A549 (cell line): Measurements from ENCODE around the gene C8A. TPM values are rescaled to one million over a fixed set of nuclear protein-coding genes. Genes with fewer than 3 reads are reported as not detected.

ENCODE experiments used
- ATAC-seq, 2 experiments: fragments of 200-7000 bp in 1 of 2; fragments of >200 bp in 1 of 2; cut with Nextera tagmentation in 1 of 2; cut with Tn5 transposase in 1 of 2; 3 replicates each; pipeline versions ENCODE4 v1.8.0 to v1.9.1; 2018 to 2020; ENCODE audit warnings: mild to moderate bottlenecking in 1 of 2, moderate library complexity in 1 of 2
- CTCF ChIA-PET: fragments of 300-600 bp; sonication (Branson Sonifier 250); formaldehyde crosslinking; extraction: SDS; loops from one replicate; lab custom pipeline; 2021; ENCODE audit warnings: antibody characterized with exemption, inconsistent platforms; lab: Yijun Ruan, JAX
- POLR2A ChIA-PET: fragments of 350-600 bp; formaldehyde crosslinking; extraction: SDS; loops from one replicate; lab custom pipeline; 2021; ENCODE audit warnings: antibody characterized with exemption, inconsistent platforms; lab: Yijun Ruan, JAX
- DNase-seq, 2 experiments: peaks; one replicate each; pipeline versions ENCODE4 v3.0.0 to v3.0.0-alpha.2; 2011 to 2016; ENCODE audit warnings: low read depth in 1 of 2, low spot score in 1 of 2
- FAIRE-seq: peaks from 2 replicates; lab custom pipeline; 2011; peaks lifted over from hg19 to GRCh38; lab: Jason Lieb, UNC
- H3K27ac ChIP-seq, 2 experiments: fragments of >200 bp; sonication (Bioruptor Twin); formaldehyde crosslinking; 3 replicates each; pipeline ENCODE4 v1.5.1; 2016 to 2017
- H3K4me1 ChIP-seq: fragments of >200 bp; sonication (Bioruptor Twin); formaldehyde crosslinking; 3 replicates; pipeline ENCODE4 v1.6.1; 2016
- H3K4me2 ChIP-seq: fragments of >200 bp; sonication (Bioruptor Twin); formaldehyde crosslinking; 3 replicates; pipeline ENCODE4 v1.6.1; 2016
- H3K4me3 ChIP-seq: fragments of >200 bp; sonication (Bioruptor Twin); formaldehyde crosslinking; 3 replicates; pipeline ENCODE4 v1.5.1; 2016
- H3K9me3 ChIP-seq: fragments of >200 bp; sonication (Bioruptor Twin); formaldehyde crosslinking; 3 replicates; pipeline ENCODE4 v1.6.1; 2016
- CBX2 ChIP-seq: fragments of 200-600 bp; sonication (generic); IDR thresholded peaks from 2 replicates; pipeline ENCODE4 v1.6.1; 2016; ENCODE audit warnings: low read depth, mild to moderate bottlenecking, borderline replicate concordance
- CHD4 ChIP-seq: fragments of 200-600 bp; sonication (generic); IDR thresholded peaks from 2 replicates; pipeline ENCODE4 v1.6.1; 2016; ENCODE audit warnings: antibody characterized with exemption, mild to moderate bottlenecking, borderline replicate concordance
- E2F6 ChIP-seq: IDR thresholded peaks from 2 replicates; pipeline ENCODE4 v1.6.1; 2012; ENCODE audit warnings: low read depth, borderline replicate concordance
- EHF ChIP-seq: fragments of 250-450 bp; sonication (Bioruptor Pico); IDR thresholded peaks from 2 replicates; pipeline ENCODE4 v1.5.0; 2020; ENCODE audit warnings: mild to moderate bottlenecking
- EHMT2 ChIP-seq: fragments of 200-600 bp; sonication (generic); IDR thresholded peaks from 2 replicates; pipeline ENCODE4 v1.6.1; 2016; ENCODE audit warnings: antibody characterized with exemption, low read depth, mild to moderate bottlenecking, moderate library complexity
- ELK1 ChIP-seq: fragments of 150-350 bp; IDR thresholded peaks from 2 replicates; pipeline ENCODE4 v1.6.1; 2014; ENCODE audit warnings: low read depth, mild to moderate bottlenecking, low read length
- ESRRA ChIP-seq: fragments of 150-350 bp; IDR thresholded peaks from 2 replicates; pipeline ENCODE4 v1.6.1; 2014; ENCODE audit warnings: mild to moderate bottlenecking, low read length, borderline replicate concordance
- FOSB ChIP-seq: fragments of 250-450 bp; sonication (Bioruptor Pico); IDR thresholded peaks from 2 replicates; pipeline ENCODE4 v1.5.0; 2020; ENCODE audit warnings: mild to moderate bottlenecking, moderate library complexity
- FOSL2 ChIP-seq, 2 experiments: fragments of 450-650 bp in 1 of 2; fragments of >200 bp in 1 of 2; sonication (Bioruptor Twin) in 1 of 2; formaldehyde crosslinking; IDR thresholded peaks; 2 replicates each; pipeline versions ENCODE4 v1.5.0 to v1.6.1; 2016 to 2020; ENCODE audit warnings: mild to moderate bottlenecking in 1 of 2, moderate library complexity in 1 of 2
- HOXB13 ChIP-seq: fragments of 250-450 bp; sonication (Bioruptor Pico); IDR thresholded peaks from 2 replicates; pipeline ENCODE4 v1.5.0; 2020; ENCODE audit warnings: low read depth, mild to moderate bottlenecking, moderate library complexity
- JUN ChIP-seq, 2 experiments: fragments of >200 bp; sonication (Bioruptor Twin); formaldehyde crosslinking; IDR thresholded peaks; 2 replicates in 1 of 2; 3 replicates in 1 of 2; pipeline ENCODE4 v1.6.1; 2016 to 2017
- MAFK ChIP-seq: fragments of 450-650 bp; IDR thresholded peaks from 2 replicates; pipeline ENCODE4 v1.6.1; 2014; ENCODE audit not compliant: partially characterized antibody
- MAZ ChIP-seq: fragments of 150-350 bp; IDR thresholded peaks from 2 replicates; pipeline ENCODE4 v1.6.1; 2014; ENCODE audit warnings: antibody characterized with exemption, low read depth, low read length, borderline replicate concordance
- NFE2L2 ChIP-seq: fragments of 150-350 bp; conservative IDR thresholded peaks from 2 replicates; pipeline ENCODE4 v1.6.1; 2014; ENCODE audit warnings: low read length
- NPAS2 ChIP-seq: fragments of 250-450 bp; sonication (Bioruptor Pico); IDR thresholded peaks from 2 replicates; pipeline ENCODE4 v1.8.0; 2022; ENCODE audit warnings: mild to moderate bottlenecking, moderate library complexity, borderline replicate concordance
- NR3C1 ChIP-seq: fragments of >200 bp; sonication (Bioruptor Twin); formaldehyde crosslinking; IDR thresholded peaks from 3 replicates; pipeline ENCODE4 v1.6.1; 2017
- PBX3 ChIP-seq: IDR thresholded peaks from 2 replicates; pipeline ENCODE4 v1.6.1; 2012
- PHF8 ChIP-seq: fragments of 200-600 bp; sonication (generic); IDR thresholded peaks from 2 replicates; pipeline ENCODE4 v1.6.1; 2016; ENCODE audit warnings: low read depth, mild to moderate bottlenecking, antibody characterized with exemption, moderate library complexity, borderline replicate concordance
- RAD21 ChIP-seq, 2 experiments: fragments of >200 bp in 1 of 2; sonication (Bioruptor Twin) in 1 of 2; formaldehyde crosslinking in 1 of 2; IDR thresholded peaks in 1 of 2; conservative IDR thresholded peaks in 1 of 2; 2 replicates in 1 of 2; 3 replicates in 1 of 2; pipeline ENCODE4 v1.6.1; 2012 to 2018; ENCODE audit warnings: inconsistent platforms in 1 of 2
- RCOR1 ChIP-seq: fragments of 150-350 bp; IDR thresholded peaks from 2 replicates; pipeline ENCODE4 v1.6.1; 2014; ENCODE audit warnings: antibody characterized with exemption, low read length, low read depth
- RFX5 ChIP-seq: fragments of 450-650 bp; IDR thresholded peaks from 2 replicates; pipeline ENCODE4 v1.7.1; 2014; ENCODE audit warnings: antibody characterized with exemption, mild to moderate bottlenecking, moderate library complexity
- RNF2 ChIP-seq: fragments of 200-600 bp; sonication (generic); IDR thresholded peaks from 2 replicates; pipeline ENCODE4 v1.6.1; 2016; ENCODE audit warnings: low read depth, mild to moderate bottlenecking, antibody characterized with exemption, moderate library complexity, borderline replicate concordance
- SMC3 ChIP-seq: fragments of >200 bp; sonication (Bioruptor Twin); formaldehyde crosslinking; IDR thresholded peaks from 3 replicates; pipeline ENCODE4 v1.6.1; 2018; ENCODE audit warnings: inconsistent platforms
- TP53 ChIP-seq: fragments of 250-450 bp; sonication (Bioruptor Pico); IDR thresholded peaks from 2 replicates; pipeline ENCODE4 v1.5.0; 2021; ENCODE audit warnings: mild to moderate bottlenecking, moderate library complexity
- USF2 ChIP-seq: fragments of 450-650 bp; IDR thresholded peaks from 2 replicates; pipeline ENCODE4 v1.6.1; 2014; ENCODE audit warnings: antibody characterized with exemption
- ZC3H11A ChIP-seq: fragments of 450-650 bp; IDR thresholded peaks from 2 replicates; pipeline ENCODE4 v1.6.1; 2014; ENCODE audit warnings: antibody characterized with exemption, mild to moderate bottlenecking
- ZFP36 ChIP-seq: fragments of 450-650 bp; IDR thresholded peaks from 2 replicates; pipeline ENCODE4 v1.6.1; 2014; ENCODE audit warnings: borderline replicate concordance; ENCODE audit not compliant: partially characterized antibody
- ZNF302 ChIP-seq: fragments of 250-450 bp; sonication (Bioruptor Pico); IDR thresholded peaks from 2 replicates; pipeline ENCODE4 v1.9.0; 2021; ENCODE audit warnings: inconsistent platforms, mild to moderate bottlenecking, moderate library complexity
- WGBS: methylation state at CpG from one replicate; pipeline ENCODE4 v1.1.6; 2017; ENCODE audit errors: missing lambda C conversion rate; 5-methylcytosine and 5-hydroxymethylcytosine counted together
- polyA plus RNA-seq, 4 experiments: library from polyadenylated mRNA; depleted of rRNA in 3 of 4; stranded (reverse); fragments of >200 nt; fragmentation: RNase III in 1 of 4; extraction: RNeasy Plus Mini Kit Qiagen cat#74134 plus additional on column Dnase treatment in 1 of 4; gene quantifications; 2 replicates in 3 of 4; 3 replicates in 1 of 4; pipeline ENCODE4 v1.2.3, GENCODE V29; 2011 to 2017

C8A gene
- polyA plus RNA-seq, 2 of the 4 experiments (the other 2 are of a cell fraction), result not detected

GRCh38 chr1:56934430-56935060 lies 79.9 kb downstream of the C8A start:
- Histone ChIP-seq H3K4me3 (no peak overlapping the region), H3K4me2 (no peak overlapping the region), H3K9me3 (no peaks in the 10 kb centered on the region), H3K27ac (no peak overlapping the region), H3K4me1 (no peaks in the 10 kb centered on the region)
- TF ChIP-seq ZC3H11A (no peak), EHMT2 (no peak)
- 0% methylated on average over 1 of the region's 1 CpG for WGBS
- no peak for FAIRE-seq
- CTCF ChIA-PET, result no interaction called here
- ATAC-seq, result no peak
- no peak for DNase-seq
- POLR2A ChIA-PET, result no interaction called here

- Histone ChIP-seq H3K4me3 (no peak overlapping the region), H3K4me2 (no peak overlapping the region), H3K27ac (no peak overlapping the region), H3K4me1 (no peaks in the 10 kb centered on the region), H3K9me3 (no peaks in the 10 kb centered on the region)
- FAIRE-seq (no peak), ATAC-seq (no peak), DNase-seq (no peak)
- WGBS, result 35% methylated on average over 2 of the region's 2 CpGs
- TF ChIP-seq NPAS2 (CRISPR knock-in tag) (no peak), E2F6 (no peak), SMC3 (no peak), EHF (CRISPR knock-in tag) (no peak), FOSB (no peak), NR3C1 (no peak), HOXB13 (CRISPR knock-in tag) (no peak), CHD4 (no peak), MAFK (no peak), ZNF302 (CRISPR knock-in tag) (no peak), RFX5 (no peak), CBX2 (no peak), ESRRA (no peak), MAZ (no peak), ZFP36 (no peak), PBX3 (no peak)
- ChIA-PET POLR2A (no interaction called here), CTCF (interaction anchor here (1.0 kb wide), 1 partner anchor 14 kb away, joined by 3 read pairs; no protein-coding TSS in a partner anchor)
These were observed 84.0 kb downstream of the C8A start for GRCh38 chr1:56938646-56939045.

GRCh38 chr1:56939209-56939608 lies 84.6 kb downstream of the C8A start:
- ChIA-PET POLR2A (no interaction called here), CTCF (no interaction called here)
- Histone ChIP-seq H3K9me3 (no peaks in the 10 kb centered on the region), H3K4me2 (no peak overlapping the region), H3K27ac (no peak overlapping the region), H3K4me1 (no peaks in the 10 kb centered on the region), H3K4me3 (no peak overlapping the region)
- WGBS, result 10% methylated on average over 2 of the region's 2 CpGs
- DNase-seq, result no peak
- ATAC-seq, result no peak
- FAIRE-seq, result no peak
- TF ChIP-seq RCOR1 (no peak), JUN (IDR thresholded peaks at IDR 0.05) (no peak), RAD21 (conservative IDR thresholded peaks at IDR 0.05 in 1 of 2, IDR thresholded peaks at IDR 0.05 in 1 of 2) (no peak), ELK1 (no peak), PBX3 (no peak), NR3C1 (no peak), TP53 (CRISPR knock-in tag) (no peak), RNF2 (no peak), PHF8 (no peak), FOSL2 (IDR thresholded peaks at IDR 0.05) (no peak), FOSL2 (CRISPR knock-in tag; IDR thresholded peaks at IDR 0.05) (no peak), NFE2L2 (no peak), ZFP36 (no peak), USF2 (no peak), MAFK (no peak), NPAS2 (CRISPR knock-in tag) (no peak)
